ENCODE data around the gene RPH3AL. TPM values are rescaled to one million over a fixed set of nuclear protein-coding genes. Genes with fewer than 3 reads are reported as not detected.
A peak's percentile ranks its signal among the peaks of the same experiment; 100 is the strongest.

The RPH3AL gene
- total RNA-seq, 1 experiment from 2014 or later = 3.0 TPM

GRCh38 chr17:200586-200985 lies 152.0 kb downstream of the RPH3AL start:
- H4K91ac ChIP-seq (ENCODE audit: insufficient read length, low read depth, low read length) = no peak overlapping the region

More at GRCh38 chr17:200586-200985, 152.0 kb downstream of the RPH3AL start:
- Histone ChIP-seq H3K27ac (ENCODE audit: insufficient read length, low read depth, low read length) (no peak overlapping the region), H3K27me3 (ENCODE audit: insufficient read depth, low read length) (no peaks in the 10 kb centered on the region), H2BK20ac (ENCODE audit: low read depth, low read length, poor library complexity, severe bottlenecking) (no peak overlapping the region), H3K18ac (ENCODE audit: insufficient read length, low read depth, low read length) (no peak overlapping the region), H2AFZ (ENCODE audit: low read length) (no peak overlapping the region), H3K9me3 (ENCODE audit: control insufficient read depth, low read depth, low read length) (no peaks in the 10 kb centered on the region), H3K79me1 (ENCODE audit: insufficient read depth, low read depth, low read length, poor library complexity, severe bottlenecking) (no peaks in the 10 kb centered on the region), H3K4me1 (ENCODE audit: insufficient read depth, low read length) (no peaks in the 10 kb centered on the region), H2BK12ac (ENCODE audit: insufficient read length, low read depth, low read length) (no peak overlapping the region), H2BK5ac (ENCODE audit: insufficient read length, low read length) (no peak overlapping the region), H3T11ph (ENCODE audit: low read length) (no peak overlapping the region), H2BK15ac (ENCODE audit: low read depth, low read length) (no peak overlapping the region), H4K20me1 (ENCODE audit: control insufficient read depth, insufficient read depth, insufficient read length) (peaks cover 3% of the 10 kb centered on the region), H3K14ac (ENCODE audit: insufficient read depth, low read length) (no peak overlapping the region), H3K23me2 (ENCODE audit: insufficient read length, low read depth, low read length, poor library complexity, severe bottlenecking) (no peaks in the 10 kb centered on the region), H3K23ac (ENCODE audit: insufficient read length, low read depth, low read length) (no peak overlapping the region), H2AK5ac (ENCODE audit: insufficient read length, low read length) (no peak overlapping the region), H4K8ac (replicated peaks; ENCODE audit: insufficient read length, low read depth, low read length) (no peak overlapping the region), H2BK120ac (ENCODE audit: low read depth, low read length, poor library complexity, severe bottlenecking) (no peak overlapping the region), H3K56ac (ENCODE audit: insufficient read length, low read depth, low read length) (no peak overlapping the region), H4K5ac (ENCODE audit: insufficient read length, low read depth, low read length) (no peak overlapping the region), H3K4ac (ENCODE audit: low read depth, low read length) (no peak overlapping the region), H3K9ac (ENCODE audit: extremely low read depth, insufficient read length, low read length) (no peak overlapping the region), H3K79me2 (ENCODE audit: insufficient read depth, low read length) (no peaks in the 10 kb centered on the region), H3K4me2 (ENCODE audit: insufficient read depth, insufficient read length, low read length) (no peak overlapping the region)
- H3K36me3 Mint-ChIP-seq (ENCODE audit: insufficient read depth in 1 of 3, low read depth in 3 of 3) = peaks cover 0 to 4% (median 2%) of the 10 kb centered on the region in 3 experiments; a peak in 5 of 7 replicates
- no CpG with 5 or more reads among the region's 10 CpGs for WGBS (ENCODE audit: extremely low coverage, insufficient read length, low lambda C conversion rate)
- H3K4me1 Mint-ChIP-seq = peaks cover 22 to 42% of the 10 kb centered on the region in 2 experiments
- H3K27ac Mint-ChIP-seq = no peak overlapping the region; a peak in 3 of 7 replicates
- H3K27me3 Mint-ChIP-seq (ENCODE audit: low read depth) = peaks cover 15% of the 10 kb centered on the region
- peaks cover 3 to 10% of the 10 kb centered on the region in 2 experiments; a peak in 3 of 5 replicates for H3K9me3 Mint-ChIP-seq
- peak overlapping the region in 1 of 2 experiments; percentile 16; a peak in 1 of 5 replicates for H3K4me3 Mint-ChIP-seq
- TF ChIP-seq CTCF (conservative IDR thresholded peaks at IDR 0.05) = no peak
- DNase-seq = no peak

Data from H9 (cell line).